Measurements from ENCODE around the gene NMNAT1. TPM values are rescaled to one million over a fixed set of nuclear protein-coding genes. Genes with fewer than 3 reads are reported as not detected.
"Not testable (repeated sequence)": the region's sequence is repeated elsewhere in the genome, so short reads cannot be mapped to it uniquely, and the experiment has no call there.

Gene NMNAT1
- total RNA-seq, 4 donors from 2014 or later, result 5.0 to 9.8 (median 7.4) TPM

DNA sequence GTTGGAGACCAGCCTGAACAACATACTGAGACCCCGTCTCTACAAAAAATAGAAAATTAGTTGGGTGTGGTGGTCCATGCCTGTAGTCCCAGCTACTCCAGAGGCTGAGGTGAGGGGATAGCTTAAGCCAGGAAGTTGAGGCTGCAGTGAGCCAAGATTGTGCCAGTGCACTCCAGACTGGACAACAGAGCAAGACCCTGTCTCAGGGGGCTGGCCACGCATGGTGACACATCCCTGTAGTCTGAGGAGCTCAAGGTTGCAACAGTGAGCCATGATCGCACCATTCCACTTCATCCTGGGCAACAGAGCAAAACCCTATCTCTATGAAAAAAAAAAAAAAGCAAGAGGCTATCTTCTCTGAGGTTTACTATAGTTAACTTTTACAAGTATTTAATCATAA, 76.8 kb downstream of the NMNAT1 start:
- no peak for TF ChIP-seq EP300 (IDR thresholded peaks at IDR 0.05)
- no peak for TF ChIP-seq POLR2A (IDR thresholded peaks at IDR 0.05; ENCODE audit: low read depth)
- no peak for TF ChIP-seq POLR2AphosphoS5 (IDR thresholded peaks at IDR 0.05)
- TF ChIP-seq, protein P1, sequence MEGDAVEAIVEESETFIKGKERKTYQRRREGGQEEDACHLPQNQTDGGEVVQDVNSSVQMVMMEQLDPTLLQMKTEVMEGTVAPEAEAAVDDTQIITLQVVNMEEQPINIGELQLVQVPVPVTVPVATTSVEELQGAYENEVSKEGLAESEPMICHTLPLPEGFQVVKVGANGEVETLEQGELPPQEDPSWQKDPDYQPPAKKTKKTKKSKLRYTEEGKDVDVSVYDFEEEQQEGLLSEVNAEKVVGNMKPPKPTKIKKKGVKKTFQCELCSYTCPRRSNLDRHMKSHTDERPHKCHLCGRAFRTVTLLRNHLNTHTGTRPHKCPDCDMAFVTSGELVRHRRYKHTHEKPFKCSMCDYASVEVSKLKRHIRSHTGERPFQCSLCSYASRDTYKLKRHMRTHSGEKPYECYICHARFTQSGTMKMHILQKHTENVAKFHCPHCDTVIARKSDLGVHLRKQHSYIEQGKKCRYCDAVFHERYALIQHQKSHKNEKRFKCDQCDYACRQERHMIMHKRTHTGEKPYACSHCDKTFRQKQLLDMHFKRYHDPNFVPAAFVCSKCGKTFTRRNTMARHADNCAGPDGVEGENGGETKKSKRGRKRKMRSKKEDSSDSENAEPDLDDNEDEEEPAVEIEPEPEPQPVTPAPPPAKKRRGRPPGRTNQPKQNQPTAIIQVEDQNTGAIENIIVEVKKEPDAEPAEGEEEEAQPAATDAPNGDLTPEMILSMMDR (IDR thresholded peaks at IDR 0.05), result no peak
- no peak for DNase-seq (ENCODE audit: extremely low spot score)
- no peaks in the 10 kb centered on the region for H3K9me3 ChIP-seq
- H3K36me3 ChIP-seq, result no peaks in the 10 kb centered on the region
- H3K27ac ChIP-seq (replicated peaks in 1 of 4), result no peak overlapping the region
- peaks cover 0 to 12% (median 9%) of the 10 kb centered on the region in 4 donors for H3K4me1 ChIP-seq
- intact Hi-C loops (cut with DNase I), result no loop called here
- H3K27me3 ChIP-seq, result no peaks in the 10 kb centered on the region
- H3K4me3 ChIP-seq, result no peak overlapping the region
- WGBS, result 87% methylated on average over 3 of the region's 3 CpGs

DNA sequence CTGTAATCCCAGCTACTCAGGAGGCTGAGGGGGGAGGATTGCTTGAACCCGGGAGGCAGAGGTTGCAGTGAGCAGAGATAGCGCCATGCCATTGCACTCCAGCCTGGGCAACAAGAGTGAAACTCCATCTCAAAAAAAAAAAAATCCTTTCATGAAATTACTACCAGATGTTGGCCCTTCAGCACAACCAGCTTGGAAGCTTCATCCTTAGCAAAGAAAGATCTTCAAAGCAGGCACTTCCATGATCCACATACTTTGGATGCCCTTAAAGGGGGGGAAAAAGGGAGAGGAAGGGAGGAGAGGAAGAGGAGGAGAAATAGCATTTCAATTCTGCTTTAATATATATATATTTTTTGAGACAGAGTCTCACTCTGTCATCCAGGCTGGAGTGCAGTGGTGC, 77.4 kb downstream of the NMNAT1 start:
- H3K4me1 ChIP-seq; H3K9me3 ChIP-seq; DNase-seq (ENCODE audit: extremely low spot score); H3K27me3 ChIP-seq; H3K27ac ChIP-seq (replicated peaks in 1 of 4); intact Hi-C loops (cut with DNase I); H3K36me3 ChIP-seq; H3K4me3 ChIP-seq: not testable (repeated sequence)
- WGBS, result 39% methylated on average over 2 of the region's 2 CpGs

DNA sequence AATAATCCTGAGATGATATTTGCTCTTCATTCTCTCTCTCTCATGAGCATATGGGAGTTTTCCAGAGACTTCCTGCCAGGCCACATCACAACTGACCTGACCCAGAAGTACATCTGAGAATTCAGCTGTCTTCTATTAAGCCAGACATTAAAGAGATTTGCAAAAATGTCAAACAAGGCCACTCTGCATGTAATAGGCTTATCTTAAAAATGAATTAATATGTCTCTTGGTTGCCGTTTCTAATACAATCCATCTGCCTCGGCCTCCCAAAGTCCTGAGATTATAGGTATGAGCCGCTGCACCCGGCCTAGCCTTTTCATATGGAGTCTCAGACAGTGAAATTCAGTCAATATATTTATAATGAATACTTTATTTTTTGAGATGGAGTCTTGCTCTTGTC, 78.7 kb downstream of the NMNAT1 start:
- H3K9me3 ChIP-seq; intact Hi-C loops (cut with DNase I); H3K27me3 ChIP-seq: not testable (repeated sequence)

DNA sequence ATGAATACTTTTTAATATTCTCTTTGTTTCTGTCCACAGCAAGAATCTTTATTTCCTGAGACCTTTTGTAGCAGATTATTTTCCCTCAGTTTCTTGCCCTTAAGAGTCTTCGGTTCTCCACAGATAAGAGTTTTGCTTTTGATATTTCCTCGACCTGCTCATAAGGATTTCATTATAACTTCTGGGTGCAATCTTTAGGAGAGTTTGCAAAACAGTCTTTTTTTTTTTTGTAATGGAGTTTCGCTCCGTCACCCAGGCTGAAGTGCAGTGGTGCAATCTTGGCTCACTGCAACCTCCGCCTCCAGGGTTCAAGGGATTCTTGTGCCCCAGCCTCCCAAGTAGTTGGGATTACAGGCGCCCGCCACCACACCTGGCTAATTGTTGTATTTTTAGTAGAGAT, 79.4 kb downstream of the NMNAT1 start:
- WGBS, result 88% methylated on average over 7 of the region's 7 CpGs
- intact Hi-C loops (cut with DNase I), result no loop called here
- no peak for TF ChIP-seq POLR2A (IDR thresholded peaks at IDR 0.05; ENCODE audit: low read depth)
- TF ChIP-seq EP300 (IDR thresholded peaks at IDR 0.05), result no peak
- TF ChIP-seq, protein P1 (IDR thresholded peaks at IDR 0.05), result no peak
- no peak for TF ChIP-seq POLR2AphosphoS5 (IDR thresholded peaks at IDR 0.05)
- no peak for DNase-seq (ENCODE audit: extremely low spot score)
- Histone ChIP-seq H3K27me3 (no peaks in the 10 kb centered on the region), H3K4me3 (no peak overlapping the region), H3K36me3 (no peaks in the 10 kb centered on the region), H3K9me3 (no peaks in the 10 kb centered on the region), H3K4me1 (no peaks in the 10 kb centered on the region), H3K27ac (replicated peaks in 1 of 4) (no peak overlapping the region)

More for the DNA sequence above, 78.7 kb downstream of the NMNAT1 start:
- not testable (repeated sequence) for DNase-seq (ENCODE audit: extremely low spot score); H3K4me1 ChIP-seq; H3K36me3 ChIP-seq; H3K27ac ChIP-seq (replicated peaks in 1 of 4); H3K4me3 ChIP-seq
- WGBS, result 83% methylated on average over 4 of the region's 4 CpGs

DNA sequence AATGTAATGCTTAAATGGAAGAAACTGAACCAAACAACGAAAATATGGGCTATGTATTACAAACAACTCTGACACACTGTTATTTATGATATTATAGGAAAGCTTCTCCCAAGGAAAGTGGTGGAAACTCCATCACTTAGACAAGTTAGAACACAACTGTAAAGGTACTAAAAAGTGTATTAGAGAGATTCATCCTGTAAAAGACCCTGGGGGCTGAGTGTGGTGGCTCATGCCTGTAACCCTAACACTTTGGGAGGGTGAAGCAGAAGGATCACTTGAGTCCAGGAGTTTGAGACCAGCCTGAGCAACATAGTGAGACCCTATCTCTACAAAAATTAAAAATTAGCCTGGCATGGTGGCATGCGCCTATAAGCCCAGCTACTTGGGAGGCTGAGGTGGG, 82.1 kb downstream of the NMNAT1 start:
- H3K9me3 ChIP-seq, result no peaks in the 10 kb centered on the region

DNA sequence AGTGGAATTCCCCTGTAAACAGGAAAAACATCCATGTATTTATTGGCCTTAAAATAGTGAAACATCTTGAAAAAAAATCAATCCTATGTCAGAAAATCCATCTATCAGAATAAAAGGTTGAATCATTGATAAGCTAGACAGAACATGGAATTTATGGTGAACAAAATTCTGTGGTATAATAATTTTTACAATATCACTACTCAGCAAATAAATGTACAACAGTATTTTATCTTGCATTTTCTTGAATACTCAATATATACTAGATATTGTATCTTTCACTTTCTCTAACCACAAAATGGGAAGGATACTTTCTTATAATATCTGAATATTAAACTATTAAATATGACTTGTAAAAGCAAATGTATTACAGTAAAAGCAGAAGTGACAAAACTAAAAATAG, 83.8 kb downstream of the NMNAT1 start:
- Histone ChIP-seq H3K36me3 (no peaks in the 10 kb centered on the region), H3K27ac (replicated peaks in 1 of 4) (no peak overlapping the region), H3K27me3 (no peaks in the 10 kb centered on the region), H3K9me3 (no peaks in the 10 kb centered on the region), H3K4me1 (peaks cover 1 to 7% (median 5%) of the 10 kb centered on the region in 4 donors), H3K4me3 (no peak overlapping the region)
- intact Hi-C loops (cut with DNase I), result no loop called here
- no peak for TF ChIP-seq POLR2A (IDR thresholded peaks at IDR 0.05; ENCODE audit: low read depth)
- TF ChIP-seq EP300 (IDR thresholded peaks at IDR 0.05), result no peak
- TF ChIP-seq, protein P1 (IDR thresholded peaks at IDR 0.05), result no peak
- TF ChIP-seq POLR2AphosphoS5 (IDR thresholded peaks at IDR 0.05), result no peak
- DNase-seq (ENCODE audit: extremely low spot score), result no peak

More for the DNA sequence above, 82.1 kb downstream of the NMNAT1 start:
- WGBS, result 78% methylated on average over 2 of the region's 2 CpGs
- no peaks in the 10 kb centered on the region for H3K27me3 ChIP-seq
- no peak overlapping the region for H3K27ac ChIP-seq (replicated peaks in 1 of 4)
- H3K4me3 ChIP-seq, result no peak overlapping the region
- H3K36me3 ChIP-seq, result no peaks in the 10 kb centered on the region
- TF ChIP-seq, protein P1 (IDR thresholded peaks at IDR 0.05), result no peak
- no peak for TF ChIP-seq EP300 (IDR thresholded peaks at IDR 0.05)
- TF ChIP-seq POLR2A (IDR thresholded peaks at IDR 0.05; ENCODE audit: low read depth), result no peak
- TF ChIP-seq POLR2AphosphoS5 (IDR thresholded peaks at IDR 0.05), result no peak
- intact Hi-C loops (cut with DNase I), result no loop called here
- no peaks in the 10 kb centered on the region for H3K4me1 ChIP-seq
- DNase-seq (ENCODE audit: extremely low spot score), result no peak

DNA sequence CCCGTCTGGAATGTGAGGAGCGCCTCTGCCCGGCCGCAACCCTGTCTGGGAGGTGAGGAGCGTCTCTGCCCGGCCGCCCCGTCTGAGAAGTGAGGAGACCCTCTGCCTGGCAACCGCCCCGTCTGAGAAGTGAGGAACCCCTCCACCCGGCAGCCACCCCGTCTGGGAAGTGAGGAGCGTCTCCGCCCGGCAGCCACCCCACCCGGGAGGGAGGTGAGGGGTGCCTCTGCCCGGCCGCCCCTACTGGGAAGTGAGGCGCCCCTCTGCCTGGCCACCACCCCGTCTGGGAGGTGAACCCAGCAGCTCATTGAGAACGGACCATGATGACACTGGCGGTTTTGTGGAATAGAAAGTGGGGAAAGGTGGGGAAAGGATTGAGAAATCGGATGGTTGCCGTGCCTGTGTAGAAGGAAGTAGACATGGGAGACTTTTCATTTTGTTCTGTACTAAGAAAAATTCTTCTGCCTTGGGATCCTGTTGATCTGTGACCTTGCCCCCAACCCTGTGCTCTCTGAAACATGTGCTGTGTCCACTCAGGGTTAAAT, 85.8 kb downstream of the NMNAT1 start:
- DNase-seq (ENCODE audit: extremely low spot score); H3K27ac ChIP-seq (replicated peaks in 1 of 4); H3K9me3 ChIP-seq; H3K27me3 ChIP-seq; H3K36me3 ChIP-seq; H3K4me3 ChIP-seq; intact Hi-C loops (cut with DNase I): not testable (repeated sequence)
- 73% methylated on average over 14 of the region's 24 CpGs for WGBS
- peaks cover 12 to 13% (median 13%) of the 10 kb centered on the region in 4 donors for H3K4me1 ChIP-seq

Measured in esophagus muscularis mucosa (tissue), 4 donors.